Natural killer cell (primary cell): Measurements from ENCODE around the gene PLCG2. TPM values are rescaled to one million over a fixed set of nuclear protein-coding genes. Genes with fewer than 3 reads are reported as not detected.
A peak's percentile ranks its signal among the peaks of the same experiment; 100 is the strongest.

Source experiments
- ATAC-seq, 3 donors: fragments of 150-1000 bp in 2 of 3; fragments of 200-7000 bp in 1 of 3; cut with Tn5 transposase; 1 replicate in 1 of 3; 2 replicates in 2 of 3; pipeline ENCODE4 v1.10.0; 2021; ENCODE audit warnings: mild to moderate bottlenecking in 2 of 3, moderate library complexity in 2 of 3
- DNase-seq, 2 donors: peaks; one replicate each; pipeline versions ENCODE4 v3.0.0 to v3.0.0-alpha.2; 2013 to 2021; ENCODE audit warnings: mixed read lengths in 1 of 2
- H3K27ac ChIP-seq: one replicate; pipeline ENCODE4 v1.5.1; 2013; ENCODE audit warnings: mild to moderate bottlenecking, low read length
- H3K27me3 ChIP-seq: one replicate; pipeline ENCODE4 v1.6.1; 2013; ENCODE audit warnings: low read length; ENCODE audit not compliant: control insufficient read depth, insufficient read depth
- H3K36me3 ChIP-seq: one replicate; pipeline ENCODE4 v1.6.1; 2013; ENCODE audit warnings: low read length; ENCODE audit not compliant: control insufficient read depth, insufficient read depth
- H3K4me1 ChIP-seq: one replicate; pipeline ENCODE4 v1.6.1; 2013; ENCODE audit warnings: low read length; ENCODE audit not compliant: control insufficient read depth, insufficient read depth
- H3K4me3 ChIP-seq: one replicate; pipeline ENCODE4 v1.5.1; 2013; ENCODE audit warnings: low read length
- H3K9me3 ChIP-seq: one replicate; pipeline ENCODE4 v1.6.1; 2013; ENCODE audit warnings: low read length; ENCODE audit not compliant: control insufficient read depth, insufficient read depth
- H3K27ac Mint-ChIP-seq, 2 donors: one replicate each; pipeline ENCODE4 v1.8.0; 2022; ENCODE audit warnings: mild to moderate bottlenecking in 2 of 2, mixed read lengths in 2 of 2, moderate library complexity in 1 of 2
- H3K27me3 Mint-ChIP-seq, 2 donors: one replicate each; pipeline ENCODE4 v1.8.0; 2022; ENCODE audit warnings: low read depth in 2 of 2, mixed read lengths in 2 of 2
- H3K36me3 Mint-ChIP-seq: one replicate; pipeline ENCODE4 v1.8.0; 2022; ENCODE audit warnings: mixed read lengths
- H3K4me1 Mint-ChIP-seq, 2 donors: one replicate each; pipeline ENCODE4 v1.8.0; 2022; ENCODE audit warnings: mixed read lengths in 2 of 2
- H3K4me3 Mint-ChIP-seq: one replicate; pipeline ENCODE4 v1.8.0; 2022; ENCODE audit warnings: mild to moderate bottlenecking, moderate library complexity, mixed read lengths
- H3K9me3 Mint-ChIP-seq, 2 donors: one replicate each; pipeline ENCODE4 v1.8.0; 2022; ENCODE audit warnings: mixed read lengths in 2 of 2
- WGBS: methylation state at CpG from one replicate; pipeline ENCODE4 v1.1.7; 2013; ENCODE audit warnings: missing lambda C conversion rate; ENCODE audit not compliant: insufficient coverage; 5-methylcytosine and 5-hydroxymethylcytosine counted together
- intact Hi-C: fragments of 100-400 bp; cut with micrococcal nuclease; formaldehyde crosslinking; loops from one replicate; pipeline ENCODE4 v1.14.2; 2022
- total RNA-seq, 4 donors: library from RNA; stranded (reverse); fragments of 120-200 nt in 1 of 4; gene quantifications; one replicate each; pipeline versions ENCODE4 v1.2.3 to v1.2.4, GENCODE V29; 2013 to 2022
- TF ChIP-seq, protein P1 (sequence below): fragments of 200-600 bp; IDR thresholded peaks from one replicate; pipeline ENCODE4 v1.8.0; 2022; ENCODE audit warnings: antibody characterized with exemption

PLCG2 gene
- total RNA-seq, 3 donors from 2014 or later (not counting 1 experiment from before 2014, with no cell fraction given) = 250 to 298 (median 285) TPM

DNA sequence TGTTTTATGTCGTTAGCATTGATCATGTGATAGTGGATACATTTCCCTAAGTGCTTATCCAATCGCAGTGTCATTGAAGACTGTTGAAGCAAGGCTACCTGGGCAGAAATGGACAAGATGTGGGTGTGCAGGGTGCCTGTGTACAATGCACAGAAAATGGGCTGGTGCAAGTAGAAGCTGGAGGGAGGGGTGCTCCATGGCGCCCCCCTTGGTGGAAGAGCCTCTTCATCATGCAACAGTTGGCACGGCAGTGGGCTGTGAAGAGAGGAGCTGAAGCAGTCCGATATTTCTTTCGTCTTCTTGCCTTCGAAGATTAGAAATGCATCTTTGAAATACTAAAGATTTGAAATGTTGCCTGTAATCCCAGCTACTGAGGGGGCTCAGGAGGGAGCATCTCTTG is 100.5 kb downstream of the PLCG2 start:
- no peaks in the 10 kb centered on the region for H3K4me1 ChIP-seq
- H3K9me3 Mint-ChIP-seq = no peaks in the 10 kb centered on the region
- DNase-seq (no peak), ATAC-seq (peak in 1 of 3 donors; percentile 58)
- peaks cover 60% of the 10 kb centered on the region for H3K36me3 ChIP-seq
- WGBS = 89% methylated on average over 7 of the region's 7 CpGs
- no peaks in the 10 kb centered on the region for H3K36me3 Mint-ChIP-seq
- no peaks in the 10 kb centered on the region for H3K9me3 ChIP-seq
- H3K27me3 ChIP-seq = no peaks in the 10 kb centered on the region
- H3K27ac ChIP-seq = no peak overlapping the region
- TF ChIP-seq, protein P1, sequence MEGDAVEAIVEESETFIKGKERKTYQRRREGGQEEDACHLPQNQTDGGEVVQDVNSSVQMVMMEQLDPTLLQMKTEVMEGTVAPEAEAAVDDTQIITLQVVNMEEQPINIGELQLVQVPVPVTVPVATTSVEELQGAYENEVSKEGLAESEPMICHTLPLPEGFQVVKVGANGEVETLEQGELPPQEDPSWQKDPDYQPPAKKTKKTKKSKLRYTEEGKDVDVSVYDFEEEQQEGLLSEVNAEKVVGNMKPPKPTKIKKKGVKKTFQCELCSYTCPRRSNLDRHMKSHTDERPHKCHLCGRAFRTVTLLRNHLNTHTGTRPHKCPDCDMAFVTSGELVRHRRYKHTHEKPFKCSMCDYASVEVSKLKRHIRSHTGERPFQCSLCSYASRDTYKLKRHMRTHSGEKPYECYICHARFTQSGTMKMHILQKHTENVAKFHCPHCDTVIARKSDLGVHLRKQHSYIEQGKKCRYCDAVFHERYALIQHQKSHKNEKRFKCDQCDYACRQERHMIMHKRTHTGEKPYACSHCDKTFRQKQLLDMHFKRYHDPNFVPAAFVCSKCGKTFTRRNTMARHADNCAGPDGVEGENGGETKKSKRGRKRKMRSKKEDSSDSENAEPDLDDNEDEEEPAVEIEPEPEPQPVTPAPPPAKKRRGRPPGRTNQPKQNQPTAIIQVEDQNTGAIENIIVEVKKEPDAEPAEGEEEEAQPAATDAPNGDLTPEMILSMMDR = no peak
- H3K4me1 Mint-ChIP-seq = peaks cover 0 to 5% of the 10 kb centered on the region in 2 donors
- H3K27ac Mint-ChIP-seq = peak overlapping the region; percentile 18 to 20
- no peak overlapping the region for H3K4me3 Mint-ChIP-seq
- no peaks in the 10 kb centered on the region for H3K27me3 Mint-ChIP-seq
- H3K4me3 ChIP-seq = no peak overlapping the region
- intact Hi-C loops = loop anchor here (10.0 kb wide), 1 partner anchor 245 kb away; no protein-coding TSS in a partner anchor

- intact Hi-C loops = no loop called here
- Mint-ChIP-seq H3K4me3 (no peak overlapping the region), H3K27me3 (no peaks in the 10 kb centered on the region), H3K9me3 (no peaks in the 10 kb centered on the region), H3K4me1 (peaks cover 3% of the 10 kb centered on the region in 2 donors), H3K27ac (no peak overlapping the region), H3K36me3 (no peaks in the 10 kb centered on the region)
- Histone ChIP-seq H3K27ac (no peak overlapping the region), H3K36me3 (peaks cover 64% of the 10 kb centered on the region), H3K4me3 (no peak overlapping the region), H3K9me3 (no peaks in the 10 kb centered on the region), H3K27me3 (no peaks in the 10 kb centered on the region), H3K4me1 (no peaks in the 10 kb centered on the region)
- 95% methylated on average over 12 of the region's 13 CpGs for WGBS
- DNase-seq (no peak), ATAC-seq (no peak)
- TF ChIP-seq, protein P1 = no peak
Observed at GRCh38 chr16:81880816-81881215, 101.7 kb downstream of the PLCG2 start.

GRCh38 chr16:81881228-81881627 is 102.1 kb downstream of the PLCG2 start:
- Histone ChIP-seq H3K4me3 (no peak overlapping the region), H3K9me3 (no peaks in the 10 kb centered on the region), H3K27me3 (no peaks in the 10 kb centered on the region), H3K36me3 (peaks cover 65% of the 10 kb centered on the region), H3K27ac (no peak overlapping the region), H3K4me1 (no peaks in the 10 kb centered on the region)
- Mint-ChIP-seq H3K36me3 (no peaks in the 10 kb centered on the region), H3K4me3 (no peak overlapping the region), H3K4me1 (peaks cover 5 to 7% of the 10 kb centered on the region in 2 donors), H3K9me3 (no peaks in the 10 kb centered on the region), H3K27me3 (no peaks in the 10 kb centered on the region), H3K27ac (no peak overlapping the region)
- TF ChIP-seq, protein P1 = no peak
- DNase-seq (no peak), ATAC-seq (no peak)
- intact Hi-C loops = no loop called here
- no CpG with 5 or more reads among the region's 2 CpGs for WGBS

- peaks cover 65% of the 10 kb centered on the region for H3K36me3 ChIP-seq
Observed at GRCh38 chr16:81882559-81882958, 103.5 kb downstream of the PLCG2 start.

More at GRCh38 chr16:81882559-81882958, 103.5 kb downstream of the PLCG2 start:
- no peaks in the 10 kb centered on the region for H3K27me3 Mint-ChIP-seq
- intact Hi-C loops = no loop called here
- no peak overlapping the region for H3K27ac Mint-ChIP-seq
- ATAC-seq = no peak
- TF ChIP-seq, protein P1 = no peak
- H3K4me3 Mint-ChIP-seq = no peak overlapping the region
- H3K36me3 Mint-ChIP-seq = no peaks in the 10 kb centered on the region
- H3K9me3 Mint-ChIP-seq = no peaks in the 10 kb centered on the region
- H3K9me3 ChIP-seq = no peaks in the 10 kb centered on the region
- no peaks in the 10 kb centered on the region for H3K27me3 ChIP-seq
- WGBS = 91% methylated on average over 5 of the region's 5 CpGs
- H3K4me3 ChIP-seq = no peak overlapping the region
- no peak for DNase-seq
- H3K4me1 ChIP-seq = no peaks in the 10 kb centered on the region
- H3K4me1 Mint-ChIP-seq = peaks cover 6 to 8% of the 10 kb centered on the region in 2 donors
- H3K27ac ChIP-seq = no peak overlapping the region
